GM19467 (cell line): ENCODE measurements around the gene BLOC1S1.
"Not testable (repeated sequence)": the region's sequence is repeated elsewhere in the genome, so short reads cannot be mapped to it uniquely, and the experiment has no call there.

Experiments used
- ATAC-seq: cut with Tn5 transposase; IDR thresholded peaks from one replicate; pipeline ENCODE4 v1.9.1; 2021; ENCODE audit warnings: mild to moderate bottlenecking, moderate library complexity; ENCODE audit not compliant: unreplicated experiment

BLOC1S1 gene

DNA sequence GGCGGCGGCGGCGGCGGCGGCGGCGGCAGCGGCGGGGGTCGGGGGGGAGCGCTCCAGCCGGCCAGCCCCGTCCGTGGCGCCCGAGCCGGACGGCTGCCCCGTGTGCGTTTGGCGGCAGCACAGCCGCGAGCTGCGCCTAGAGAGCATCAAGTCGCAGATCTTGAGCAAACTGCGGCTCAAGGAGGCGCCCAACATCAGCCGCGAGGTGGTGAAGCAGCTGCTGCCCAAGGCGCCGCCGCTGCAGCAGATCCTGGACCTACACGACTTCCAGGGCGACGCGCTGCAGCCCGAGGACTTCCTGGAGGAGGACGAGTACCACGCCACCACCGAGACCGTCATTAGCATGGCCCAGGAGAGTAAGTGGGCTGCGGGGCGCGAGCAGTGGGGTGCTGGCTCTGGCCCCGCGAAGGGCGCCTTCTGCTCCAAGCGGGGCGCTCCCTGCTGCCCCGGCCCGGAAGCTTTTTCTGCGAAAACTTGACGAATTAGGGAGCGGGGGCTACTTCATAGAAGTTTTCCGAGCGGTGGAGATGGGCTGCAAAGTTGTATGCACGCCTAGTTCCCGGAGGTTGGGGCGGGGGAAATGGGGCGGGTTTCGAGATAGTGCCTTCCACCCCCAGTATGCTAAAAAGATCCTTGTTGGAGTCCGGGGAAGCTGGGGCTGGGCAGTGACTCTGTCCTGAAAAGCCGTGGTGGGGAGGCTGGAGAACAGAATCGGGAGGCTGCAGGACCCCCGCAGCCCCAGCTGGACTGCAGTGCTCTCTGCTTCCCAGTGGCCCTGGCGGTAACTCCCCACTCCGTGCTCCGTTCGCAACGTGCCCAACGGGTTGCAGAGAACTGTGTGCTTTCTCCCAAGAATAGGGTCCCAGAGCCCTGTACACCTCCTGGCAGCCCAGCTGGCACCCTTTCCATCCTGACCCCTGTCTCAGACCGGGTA, 27.8 kb downstream of the BLOC1S1 start:
- ATAC-seq = peak; percentile 45

DNA sequence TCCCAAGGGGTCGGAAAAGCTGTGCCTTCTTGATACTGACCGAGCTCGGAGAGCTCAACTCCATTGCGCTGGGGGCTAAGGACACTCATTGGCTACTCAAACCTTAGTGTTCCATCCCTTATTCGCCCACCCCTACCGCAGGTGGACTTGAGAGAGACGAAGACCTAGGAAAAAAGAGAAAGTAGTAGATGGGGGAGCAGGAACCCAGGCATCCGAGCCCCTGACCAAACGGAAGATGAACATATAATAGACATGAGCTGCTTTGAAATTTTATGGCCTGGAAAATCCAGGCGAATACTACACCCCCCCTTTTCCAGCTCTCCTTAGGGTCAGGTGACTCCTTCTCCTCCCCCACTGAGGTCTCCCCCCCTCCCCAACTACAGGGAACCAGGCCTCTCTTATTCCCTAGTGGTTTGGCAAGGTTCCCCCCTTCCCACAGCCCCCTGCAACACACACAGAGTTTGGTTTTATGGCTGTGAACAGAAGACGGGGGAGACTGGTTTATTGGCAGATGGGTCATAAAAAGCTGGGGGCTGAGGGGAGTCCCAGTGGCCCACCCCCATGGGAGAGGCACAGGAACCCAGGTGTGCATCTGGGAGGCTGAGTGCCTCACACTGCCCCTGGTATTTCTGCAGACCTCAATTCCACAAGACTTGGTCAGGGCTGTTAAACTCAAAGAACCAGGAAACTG, 28.6 kb downstream of the BLOC1S1 start:
- no peak for ATAC-seq

DNA sequence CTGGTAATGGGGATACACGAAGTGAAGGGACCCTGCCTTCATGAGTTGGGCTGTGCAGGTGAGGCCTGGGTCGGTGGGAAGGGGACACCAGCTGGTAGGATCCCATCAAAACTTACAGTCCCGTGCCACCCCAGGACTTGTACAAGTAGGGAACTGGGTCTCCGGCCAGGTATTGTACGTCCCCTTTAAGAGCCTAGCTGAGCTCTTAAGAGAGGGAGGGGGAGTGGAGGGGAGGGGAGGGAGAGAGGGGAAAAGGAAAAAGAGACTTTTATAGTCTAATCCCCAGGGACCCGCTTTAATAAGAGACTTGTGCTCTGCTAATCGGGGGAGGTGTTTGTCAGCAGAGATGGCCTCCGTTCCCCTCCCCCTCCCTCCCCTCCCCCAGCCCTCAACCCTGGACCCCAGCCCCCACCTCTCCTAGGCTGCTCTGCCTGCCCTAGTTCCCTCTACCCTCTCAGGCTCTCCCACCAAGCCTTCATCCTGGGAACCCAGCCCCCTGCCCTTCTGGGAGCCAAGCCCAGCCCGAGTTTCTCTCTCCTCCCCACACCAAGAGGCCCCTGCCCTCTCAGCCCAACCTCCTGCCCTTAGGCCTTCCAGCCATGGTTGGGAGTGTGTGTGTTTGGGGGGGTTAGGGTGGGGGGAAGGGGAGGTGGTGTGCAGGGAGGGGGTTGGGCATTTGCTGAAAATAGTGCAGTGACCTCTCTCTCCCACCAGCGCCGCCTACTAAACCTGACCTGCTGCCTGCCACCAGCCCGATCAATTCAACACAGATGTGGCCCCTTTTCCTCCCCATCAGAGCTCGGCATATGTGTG, 29.7 kb downstream of the BLOC1S1 start:
- no peak for ATAC-seq

DNA sequence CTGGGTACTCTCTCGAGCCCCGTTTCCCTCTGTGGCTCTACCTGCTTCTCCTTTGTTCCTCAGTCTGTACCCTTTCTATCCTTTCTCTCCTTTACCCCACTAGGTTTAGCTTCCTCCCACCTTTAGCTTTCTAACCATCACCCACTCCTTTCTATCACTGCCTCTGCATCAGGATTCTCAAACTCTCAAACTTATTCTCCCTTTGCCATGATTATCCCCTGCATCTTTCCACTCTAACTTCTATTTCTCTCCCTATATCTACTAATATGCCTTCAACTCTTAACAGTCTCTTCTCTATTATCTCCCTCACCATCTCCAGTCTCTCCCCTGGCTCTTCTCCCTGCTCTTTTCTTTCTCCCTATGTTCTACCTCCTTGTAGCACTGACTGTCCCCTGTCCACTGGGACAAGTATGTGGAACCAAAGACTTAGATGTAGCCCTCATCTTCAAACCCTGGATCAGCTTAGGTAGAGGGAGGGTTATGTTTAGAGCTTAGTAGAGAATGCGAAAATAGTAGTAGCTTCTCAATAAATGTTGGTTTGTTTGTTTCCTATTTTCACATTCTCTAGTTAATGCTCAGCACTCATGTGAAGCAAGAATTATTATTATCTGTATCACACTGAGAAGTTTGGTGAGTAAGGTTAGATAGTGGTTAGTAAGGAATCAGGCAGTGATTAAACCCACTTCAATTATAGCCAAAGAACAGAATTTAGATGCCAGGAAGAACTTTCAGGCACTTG, 30.5 kb downstream of the BLOC1S1 start:
- no peak for ATAC-seq

DNA sequence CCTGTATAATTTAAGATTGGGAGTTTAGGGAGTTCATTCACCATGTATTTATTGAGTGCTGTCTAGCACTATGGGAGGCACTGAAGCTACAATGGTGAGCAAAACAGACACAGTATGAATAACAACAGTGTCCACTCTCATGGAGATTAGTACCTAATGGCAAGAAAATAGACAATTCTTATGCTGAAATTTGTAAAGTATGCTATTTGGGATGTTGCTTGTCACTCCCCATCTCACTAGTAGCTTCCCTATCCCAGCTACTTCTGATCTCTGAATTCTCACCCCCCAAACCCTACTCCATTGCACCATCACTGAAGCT, 31.0 kb downstream of the BLOC1S1 start:
- no peak for ATAC-seq

DNA sequence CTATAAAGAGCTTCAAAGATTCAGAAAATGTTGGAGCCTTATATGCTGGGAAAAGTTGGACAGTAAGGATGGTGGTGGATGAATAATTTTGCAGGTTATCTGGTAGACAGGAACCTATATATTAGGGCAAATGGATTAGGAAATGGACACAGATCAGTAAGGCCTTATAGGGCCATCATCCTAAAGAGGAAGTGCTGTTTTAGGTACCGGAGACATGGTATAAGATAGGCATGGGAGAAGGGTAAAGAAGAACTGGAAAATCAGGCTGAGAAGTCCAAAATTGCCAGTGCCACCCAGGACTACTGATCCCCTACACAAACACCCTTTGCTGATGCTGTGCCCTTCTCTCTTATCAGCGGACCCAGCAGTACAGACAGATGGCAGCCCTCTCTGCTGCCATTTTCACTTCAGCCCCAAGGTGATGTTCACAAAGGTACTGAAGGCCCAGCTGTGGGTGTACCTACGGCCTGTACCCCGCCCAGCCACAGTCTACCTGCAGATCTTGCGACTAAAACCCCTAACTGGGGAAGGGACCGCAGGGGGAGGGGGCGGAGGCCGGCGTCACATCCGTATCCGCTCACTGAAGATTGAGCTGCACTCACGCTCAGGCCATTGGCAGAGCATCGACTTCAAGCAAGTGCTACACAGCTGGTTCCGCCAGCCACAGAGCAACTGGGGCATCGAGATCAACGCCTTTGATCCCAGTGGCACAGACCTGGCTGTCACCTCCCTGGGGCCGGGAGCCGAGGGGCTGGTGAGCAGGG, 32.6 kb downstream of the BLOC1S1 start:
- ATAC-seq = no peak

DNA sequence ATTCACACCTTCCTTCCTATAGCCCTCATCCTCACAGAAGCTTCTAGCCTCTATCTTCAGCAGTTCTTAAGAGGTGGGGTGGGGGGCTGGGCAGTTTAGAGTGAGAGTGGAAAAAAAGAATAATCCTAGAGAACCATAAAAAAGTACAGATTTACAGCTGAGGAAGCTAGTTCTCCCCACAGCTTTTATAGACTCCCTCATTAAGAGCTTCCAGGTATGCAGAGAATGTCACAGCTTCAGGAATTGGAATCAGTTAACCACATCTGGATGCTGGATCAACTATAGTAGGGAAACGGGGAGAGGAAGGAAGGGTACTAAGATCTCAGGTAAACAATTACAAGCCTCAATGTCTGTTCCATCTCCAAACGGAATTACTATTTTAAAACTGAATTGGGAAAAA, 39.4 kb downstream of the BLOC1S1 start:
- no peak for ATAC-seq

DNA sequence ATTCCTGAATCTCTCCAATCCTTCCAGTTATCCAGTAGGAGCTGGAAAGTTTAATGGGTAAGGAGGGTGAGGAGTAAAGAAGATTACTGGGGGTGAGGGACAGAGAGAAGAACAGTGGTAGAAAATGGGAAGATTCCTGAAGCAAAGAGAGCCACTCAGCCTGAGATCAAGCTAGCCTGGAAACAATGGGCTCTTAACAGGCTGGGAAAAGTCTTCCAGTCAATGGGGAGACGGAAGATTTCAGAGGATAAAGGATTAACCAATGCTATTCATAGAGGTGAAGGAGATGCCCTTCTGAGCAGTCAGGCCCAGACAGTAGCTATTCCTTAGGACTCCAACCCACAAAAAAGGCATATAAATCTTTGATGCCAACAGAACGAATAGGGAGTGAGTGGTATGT, 41.9 kb downstream of the BLOC1S1 start:
- no peak for ATAC-seq

DNA sequence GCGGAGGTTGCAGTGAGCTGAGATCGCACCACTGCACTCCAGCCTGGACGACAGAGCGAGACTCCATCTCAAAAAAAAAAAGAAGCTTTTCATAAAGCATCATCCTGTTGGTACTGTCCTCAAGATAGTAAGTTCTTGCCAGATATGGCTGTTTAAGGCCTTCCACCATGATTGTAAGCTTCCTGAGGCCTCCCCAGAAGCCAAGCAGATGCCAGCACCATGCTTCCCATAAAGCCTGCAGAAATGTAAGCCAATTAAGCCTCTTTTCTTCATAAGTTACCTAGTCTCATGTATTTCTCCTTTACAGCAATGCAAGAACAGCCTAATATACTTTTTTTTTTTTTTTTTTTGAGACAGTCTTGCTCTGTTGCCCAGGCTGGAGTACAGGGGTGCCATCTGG, 42.7 kb downstream of the BLOC1S1 start:
- ATAC-seq = not testable (repeated sequence)

DNA sequence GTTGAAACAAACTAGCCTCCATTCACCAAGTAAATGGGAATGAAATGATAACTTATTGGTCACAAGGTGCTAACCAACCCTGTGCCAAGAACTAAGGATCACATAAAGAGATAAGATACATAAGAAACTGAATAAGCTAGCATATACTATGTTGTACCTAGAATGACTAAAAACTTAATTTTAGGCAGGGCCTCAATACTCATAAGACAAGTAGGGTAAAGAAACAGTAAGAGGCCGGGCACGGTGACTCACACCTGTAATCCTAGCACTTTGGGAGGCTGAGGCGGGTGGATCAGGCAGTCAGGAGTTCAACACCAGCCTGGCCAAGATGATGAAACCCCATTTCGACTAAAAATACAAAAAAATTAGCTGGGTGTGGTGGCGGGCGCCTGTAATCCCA, 44.8 kb downstream of the BLOC1S1 start:
- ATAC-seq = no peak

DNA sequence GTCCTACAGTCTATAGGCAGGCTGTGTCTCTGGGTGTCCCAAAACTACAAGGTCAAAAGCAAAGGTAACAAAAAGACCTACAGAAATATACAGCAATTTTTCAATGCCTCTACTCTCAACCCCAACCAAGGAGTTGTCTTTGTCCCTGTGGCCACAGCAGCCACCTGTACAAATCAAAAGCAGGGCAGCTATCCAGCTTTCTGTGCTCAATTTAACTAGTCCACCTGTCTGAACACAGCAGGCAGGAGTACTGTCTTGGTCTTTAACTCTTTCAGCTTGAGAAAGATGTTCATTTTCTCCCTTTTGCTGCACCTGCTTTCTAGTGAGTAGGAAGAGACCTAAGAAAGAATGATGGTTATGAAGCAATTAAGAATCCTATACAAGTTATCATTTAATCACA, 46.8 kb downstream of the BLOC1S1 start:
- no peak for ATAC-seq

DNA sequence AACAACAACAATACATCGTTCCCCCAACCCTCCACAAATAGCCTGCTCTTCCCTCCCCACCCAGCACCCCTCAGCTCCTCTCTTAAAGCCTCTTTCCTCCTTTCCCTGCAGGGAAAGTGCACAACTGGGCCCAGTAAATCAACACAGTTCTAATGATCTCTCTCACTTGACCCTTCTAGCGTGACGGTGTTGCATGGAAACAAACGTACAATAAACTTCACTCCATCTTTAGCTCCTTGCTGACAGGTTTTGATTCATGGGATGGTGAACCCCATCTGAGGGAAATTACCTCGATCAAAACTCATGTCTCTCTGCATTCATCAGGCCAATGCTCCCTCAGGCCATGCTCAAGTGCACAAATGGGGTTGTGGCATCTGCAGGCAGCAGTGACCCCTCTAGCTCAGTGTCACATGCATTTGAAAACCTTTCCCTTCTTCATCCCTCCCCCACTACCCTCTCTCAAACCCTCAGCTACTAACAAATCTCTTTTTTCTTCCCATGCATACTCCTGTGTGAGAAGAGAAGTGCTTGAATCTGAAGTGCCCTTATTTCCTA, 50.0 kb downstream of the BLOC1S1 start:
- no peak for ATAC-seq

DNA sequence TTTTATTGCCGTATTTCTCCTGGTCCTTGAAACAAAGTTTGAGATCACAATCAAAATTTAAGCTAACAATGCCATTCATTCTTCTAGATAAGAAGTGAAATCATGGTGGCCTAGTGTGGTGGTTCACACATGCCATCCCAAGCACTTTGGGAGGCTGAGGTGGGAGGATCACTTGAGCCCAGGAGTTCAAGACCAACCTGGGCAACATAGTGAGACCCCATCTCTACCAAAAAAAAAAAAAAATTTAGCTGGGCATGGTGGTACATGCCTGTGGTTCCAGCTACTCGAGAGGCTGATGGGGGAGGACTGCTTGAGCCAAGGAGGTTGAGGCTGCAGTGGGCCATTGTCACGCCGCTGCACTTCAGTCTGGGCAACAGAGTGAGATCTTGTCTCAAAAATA, 51.3 kb downstream of the BLOC1S1 start:
- ATAC-seq = no peak
